Kasumi-1 (cell line): Measurements from ENCODE around the gene ADAMTS4.
A peak's percentile ranks its signal among the peaks of the same experiment; 100 is the strongest.

Source experiments
- DNase-seq, 2 experiments: peaks; one replicate each; lab custom pipeline; 2025; lab: John Stamatoyannopoulos, UW

The ADAMTS4 gene

GRCh38 chr1:161145832-161146231 lies 53.0 kb downstream of the ADAMTS4 start:
- DNase-seq = no peak

- no peak for DNase-seq
Observed at GRCh38 chr1:161140755-161141400, 58.0 kb downstream of the ADAMTS4 start.

GRCh38 chr1:161139766-161140165 lies 59.1 kb downstream of the ADAMTS4 start:
- DNase-seq = peak; percentile 60 to 66

- no peak for DNase-seq
Observed at GRCh38 chr1:161138431-161138830, 60.4 kb downstream of the ADAMTS4 start.

GRCh38 chr1:161137881-161138280 lies 61.0 kb downstream of the ADAMTS4 start:
- no peak for DNase-seq
